ENCODE results near the gene SECTM1.

Gene SECTM1

GRCh38 chr17:82327289-82327688, 6.3 kb downstream of the SECTM1 start:
- Mint-ChIP-seq H3K9me3 (no peaks in the 10 kb centered on the region), H3K4me1 (peaks cover 10% of the 10 kb centered on the region), H3K27me3 (no peaks in the 10 kb centered on the region), H3K27ac (no peak overlapping the region), H3K36me3 (no peaks in the 10 kb centered on the region), H3K4me3 (no peak overlapping the region)

GRCh38 chr17:82325286-82326180, 8.0 kb downstream of the SECTM1 start:
- H3K27me3 Mint-ChIP-seq, result no peaks in the 10 kb centered on the region
- H3K36me3 Mint-ChIP-seq, result no peaks in the 10 kb centered on the region
- no peak overlapping the region for H3K4me3 Mint-ChIP-seq
- peaks cover 21% of the 10 kb centered on the region for H3K4me1 Mint-ChIP-seq
- H3K9me3 Mint-ChIP-seq, result no peaks in the 10 kb centered on the region
- peak overlapping the region; percentile 12 for H3K27ac Mint-ChIP-seq

GRCh38 chr17:82324566-82325285, 8.8 kb downstream of the SECTM1 start:
- Mint-ChIP-seq H3K4me3 (no peak overlapping the region), H3K36me3 (no peaks in the 10 kb centered on the region), H3K9me3 (no peaks in the 10 kb centered on the region), H3K27me3 (no peaks in the 10 kb centered on the region), H3K4me1 (peaks cover 22% of the 10 kb centered on the region), H3K27ac (peak overlapping the region; percentile 55)

- Mint-ChIP-seq H3K4me3 (peak overlapping the region; percentile 30), H3K36me3 (no peaks in the 10 kb centered on the region), H3K27me3 (no peaks in the 10 kb centered on the region), H3K9me3 (no peaks in the 10 kb centered on the region), H3K4me1 (peaks cover 22% of the 10 kb centered on the region), H3K27ac (no peak overlapping the region)
These were observed 9.9 kb downstream of the SECTM1 start for GRCh38 chr17:82323514-82324234.

GRCh38 chr17:82322526-82323453, 10.8 kb downstream of the SECTM1 start:
- H3K27me3 Mint-ChIP-seq, result no peaks in the 10 kb centered on the region
- H3K36me3 Mint-ChIP-seq, result no peaks in the 10 kb centered on the region
- H3K4me1 Mint-ChIP-seq, result peaks cover 22% of the 10 kb centered on the region
- no peaks in the 10 kb centered on the region for H3K9me3 Mint-ChIP-seq
- peak overlapping the region; percentile 88 for H3K4me3 Mint-ChIP-seq
- H3K27ac Mint-ChIP-seq, result peak overlapping the region; percentile 90

GRCh38 chr17:82321947-82322466, 11.6 kb downstream of the SECTM1 start:
- no peaks in the 10 kb centered on the region for H3K9me3 Mint-ChIP-seq
- peaks cover 22% of the 10 kb centered on the region for H3K4me1 Mint-ChIP-seq
- peak overlapping the region; percentile 90 for H3K27ac Mint-ChIP-seq
- H3K4me3 Mint-ChIP-seq, result peak overlapping the region; percentile 88
- no peaks in the 10 kb centered on the region for H3K27me3 Mint-ChIP-seq
- no peaks in the 10 kb centered on the region for H3K36me3 Mint-ChIP-seq

- Mint-ChIP-seq H3K36me3 (no peaks in the 10 kb centered on the region), H3K9me3 (no peaks in the 10 kb centered on the region), H3K27me3 (no peaks in the 10 kb centered on the region), H3K4me3 (peak overlapping the region; percentile 88), H3K27ac (peak overlapping the region; percentile 99), H3K4me1 (peaks cover 22% of the 10 kb centered on the region)
These were observed 12.3 kb downstream of the SECTM1 start for GRCh38 chr17:82320956-82321927.

- Mint-ChIP-seq H3K4me3 (peak overlapping the region; percentile 49), H3K9me3 (no peaks in the 10 kb centered on the region), H3K36me3 (peaks cover 3% of the 10 kb centered on the region), H3K27me3 (no peaks in the 10 kb centered on the region), H3K27ac (peak overlapping the region; percentile 99), H3K4me1 (peaks cover 28% of the 10 kb centered on the region)
These were observed 13.3 kb downstream of the SECTM1 start for GRCh38 chr17:82320140-82320840.

- no peak overlapping the region for H3K4me3 Mint-ChIP-seq
- H3K36me3 Mint-ChIP-seq, result peaks cover 3% of the 10 kb centered on the region
- H3K27me3 Mint-ChIP-seq, result no peaks in the 10 kb centered on the region
- H3K4me1 Mint-ChIP-seq, result peaks cover 22% of the 10 kb centered on the region
- no peaks in the 10 kb centered on the region for H3K9me3 Mint-ChIP-seq
- H3K27ac Mint-ChIP-seq, result no peak overlapping the region
These were observed 13.9 kb downstream of the SECTM1 start for GRCh38 chr17:82319619-82320062.

- H3K4me1 Mint-ChIP-seq, result peaks cover 20% of the 10 kb centered on the region
- H3K9me3 Mint-ChIP-seq, result no peaks in the 10 kb centered on the region
These were observed 14.6 kb downstream of the SECTM1 start for GRCh38 chr17:82318772-82319606.

GRCh38 chr17:82318169-82318498, 15.4 kb downstream of the SECTM1 start:
- H3K4me3 Mint-ChIP-seq, result no peak overlapping the region
- H3K36me3 Mint-ChIP-seq, result peaks cover 5% of the 10 kb centered on the region
- no peak overlapping the region for H3K27ac Mint-ChIP-seq

More at GRCh38 chr17:82318772-82319606, 14.6 kb downstream of the SECTM1 start:
- no peak overlapping the region for H3K4me3 Mint-ChIP-seq
- no peaks in the 10 kb centered on the region for H3K27me3 Mint-ChIP-seq
- no peak overlapping the region for H3K27ac Mint-ChIP-seq
- H3K36me3 Mint-ChIP-seq, result peaks cover 3% of the 10 kb centered on the region

GRCh38 chr17:82317394-82318168, 16.0 kb downstream of the SECTM1 start, which contains the start of gene CD7:
Gene CD7, minus strand, starts transcription at chr17:82317608. Its CDS starts 113 bp downstream, at chr17:82317495.
- no peak within 1 kb of the TSS for H3K4me3 Mint-ChIP-seq
- no peaks in the 10 kb centered on the region for H3K27me3 Mint-ChIP-seq
- peak within 1 kb of the TSS; percentile 90 for H3K27ac Mint-ChIP-seq
- H3K9me3 Mint-ChIP-seq, result no peaks in the 10 kb centered on the region
- H3K4me1 Mint-ChIP-seq, result peaks cover 27% of the 10 kb centered on the region
- peaks cover 5% of the 10 kb centered on the region for H3K36me3 Mint-ChIP-seq

More at GRCh38 chr17:82318169-82318498, 15.4 kb downstream of the SECTM1 start:
- peaks cover 27% of the 10 kb centered on the region for H3K4me1 Mint-ChIP-seq
- no peaks in the 10 kb centered on the region for H3K27me3 Mint-ChIP-seq
- H3K9me3 Mint-ChIP-seq, result no peaks in the 10 kb centered on the region
